Measurements from ENCODE around the gene SULT4A1. TPM values are rescaled to one million over a fixed set of nuclear protein-coding genes. Genes with fewer than 3 reads are reported as not detected.
A peak's percentile ranks its signal among the peaks of the same experiment; 100 is the strongest.

Gene SULT4A1
- total and polyA plus RNA-seq, 10 of the 15 experiments (the other 5 are each of a cell fraction or from before 2014, with no cell fraction given) = not detected

DNA sequence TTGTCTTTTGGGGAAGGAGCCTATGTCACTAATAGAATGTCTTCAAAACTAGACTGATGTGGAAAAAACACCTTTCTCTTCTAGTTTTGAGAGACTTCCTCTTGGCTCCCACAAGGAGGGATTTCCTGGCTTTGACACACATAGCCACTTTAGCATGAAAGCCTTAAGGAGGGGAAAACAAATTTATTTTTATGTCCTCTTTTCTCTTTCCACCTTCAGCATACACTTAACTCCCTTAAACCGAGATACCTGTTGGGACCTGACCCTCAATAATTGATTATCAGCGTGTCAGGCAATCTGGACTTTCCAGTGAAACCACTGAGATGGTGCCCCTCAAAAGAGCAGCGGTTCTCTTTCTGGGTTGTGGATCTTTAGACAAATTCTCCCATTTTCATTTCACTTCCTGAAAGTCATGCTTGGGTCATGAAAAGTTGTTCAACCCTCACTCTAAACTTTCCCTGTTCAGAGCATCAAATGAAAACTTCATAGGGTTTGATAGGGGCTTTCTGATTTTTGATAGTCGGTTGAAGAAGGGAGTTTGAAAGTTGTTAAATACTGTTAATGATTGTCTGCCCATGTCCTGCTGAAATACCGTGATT, 59.3 kb downstream of the SULT4A1 start (continued):
- TF ChIP-seq, protein P1, sequence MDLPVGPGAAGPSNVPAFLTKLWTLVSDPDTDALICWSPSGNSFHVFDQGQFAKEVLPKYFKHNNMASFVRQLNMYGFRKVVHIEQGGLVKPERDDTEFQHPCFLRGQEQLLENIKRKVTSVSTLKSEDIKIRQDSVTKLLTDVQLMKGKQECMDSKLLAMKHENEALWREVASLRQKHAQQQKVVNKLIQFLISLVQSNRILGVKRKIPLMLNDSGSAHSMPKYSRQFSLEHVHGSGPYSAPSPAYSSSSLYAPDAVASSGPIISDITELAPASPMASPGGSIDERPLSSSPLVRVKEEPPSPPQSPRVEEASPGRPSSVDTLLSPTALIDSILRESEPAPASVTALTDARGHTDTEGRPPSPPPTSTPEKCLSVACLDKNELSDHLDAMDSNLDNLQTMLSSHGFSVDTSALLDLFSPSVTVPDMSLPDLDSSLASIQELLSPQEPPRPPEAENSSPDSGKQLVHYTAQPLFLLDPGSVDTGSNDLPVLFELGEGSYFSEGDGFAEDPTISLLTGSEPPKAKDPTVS (IDR thresholded peaks at IDR 0.05; ENCODE audit: low read depth, low read length) = no peak
- TF ChIP-seq, protein P2, sequence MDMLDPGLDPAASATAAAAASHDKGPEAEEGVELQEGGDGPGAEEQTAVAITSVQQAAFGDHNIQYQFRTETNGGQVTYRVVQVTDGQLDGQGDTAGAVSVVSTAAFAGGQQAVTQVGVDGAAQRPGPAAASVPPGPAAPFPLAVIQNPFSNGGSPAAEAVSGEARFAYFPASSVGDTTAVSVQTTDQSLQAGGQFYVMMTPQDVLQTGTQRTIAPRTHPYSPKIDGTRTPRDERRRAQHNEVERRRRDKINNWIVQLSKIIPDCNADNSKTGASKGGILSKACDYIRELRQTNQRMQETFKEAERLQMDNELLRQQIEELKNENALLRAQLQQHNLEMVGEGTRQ (IDR thresholded peaks at IDR 0.05; ENCODE audit: borderline replicate concordance, low read depth, low read length) = no peak
- TF ChIP-seq TAF1 (IDR thresholded peaks at IDR 0.05; ENCODE audit: borderline replicate concordance, low read depth, low read length) (no peak), NFYB (IDR thresholded peaks at IDR 0.05; ENCODE audit: insufficient read depth, low read depth, low read length) (no peak), RFX5 (IDR thresholded peaks at IDR 0.05; ENCODE audit: low read depth, low read length) (no peak), IKZF1 (conservative IDR thresholded peaks at IDR 0.05) (peak; percentile 71), NFYA (IDR thresholded peaks at IDR 0.05; ENCODE audit: borderline replicate concordance, low read depth, low read length) (no peak), RUNX3 (IDR thresholded peaks at IDR 0.05; ENCODE audit: low read length) (peak; percentile 67), MYB (IDR thresholded peaks at IDR 0.05; ENCODE audit: borderline replicate concordance, low read depth, low read length) (no peak), NR2C1 (IDR thresholded peaks at IDR 0.05) (no peak), SP1 (IDR thresholded peaks at IDR 0.05; ENCODE audit: low read depth, low read length) (no peak), NR2F1 (conservative IDR thresholded peaks at IDR 0.05) (0 out of 2 replicates have a peak, but pooled peaks have one; percentile 18), HDAC6 (IDR thresholded peaks at IDR 0.05; ENCODE audit: unreplicated experiment) (no peak)
- TF ChIP-seq, protein P3, sequence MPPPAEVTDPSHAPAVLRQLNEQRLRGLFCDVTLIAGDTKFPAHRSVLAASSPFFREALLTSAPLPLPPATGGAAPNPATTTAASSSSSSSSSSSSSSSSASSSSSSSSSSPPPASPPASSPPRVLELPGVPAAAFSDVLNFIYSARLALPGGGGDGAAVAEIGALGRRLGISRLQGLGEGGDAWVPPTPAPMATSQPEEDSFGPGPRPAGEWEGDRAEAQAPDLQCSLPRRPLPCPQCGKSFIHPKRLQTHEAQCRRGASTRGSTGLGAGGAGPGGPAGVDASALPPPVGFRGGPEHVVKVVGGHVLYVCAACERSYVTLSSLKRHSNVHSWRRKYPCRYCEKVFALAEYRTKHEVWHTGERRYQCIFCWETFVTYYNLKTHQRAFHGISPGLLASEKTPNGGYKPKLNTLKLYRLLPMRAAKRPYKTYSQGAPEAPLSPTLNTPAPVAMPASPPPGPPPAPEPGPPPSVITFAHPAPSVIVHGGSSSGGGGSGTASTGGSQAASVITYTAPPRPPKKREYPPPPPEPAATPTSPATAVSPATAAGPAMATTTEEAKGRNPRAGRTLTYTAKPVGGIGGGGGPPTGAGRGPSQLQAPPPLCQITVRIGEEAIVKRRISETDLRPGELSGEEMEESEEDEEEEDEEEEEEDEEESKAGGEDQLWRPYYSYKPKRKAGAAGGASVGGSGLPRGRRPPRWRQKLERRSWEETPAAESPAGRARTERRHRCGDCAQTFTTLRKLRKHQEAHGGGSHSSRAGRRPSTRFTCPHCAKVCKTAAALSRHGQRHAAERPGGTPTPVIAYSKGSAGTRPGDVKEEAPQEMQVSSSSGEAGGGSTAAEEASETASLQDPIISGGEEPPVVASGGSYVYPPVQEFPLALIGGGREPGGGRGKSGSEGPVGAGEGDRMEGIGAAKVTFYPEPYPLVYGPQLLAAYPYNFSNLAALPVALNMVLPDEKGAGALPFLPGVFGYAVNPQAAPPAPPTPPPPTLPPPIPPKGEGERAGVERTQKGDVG (CRISPR knock-in tag; IDR thresholded peaks at IDR 0.05) = no peak
- TF ChIP-seq, protein P4, sequence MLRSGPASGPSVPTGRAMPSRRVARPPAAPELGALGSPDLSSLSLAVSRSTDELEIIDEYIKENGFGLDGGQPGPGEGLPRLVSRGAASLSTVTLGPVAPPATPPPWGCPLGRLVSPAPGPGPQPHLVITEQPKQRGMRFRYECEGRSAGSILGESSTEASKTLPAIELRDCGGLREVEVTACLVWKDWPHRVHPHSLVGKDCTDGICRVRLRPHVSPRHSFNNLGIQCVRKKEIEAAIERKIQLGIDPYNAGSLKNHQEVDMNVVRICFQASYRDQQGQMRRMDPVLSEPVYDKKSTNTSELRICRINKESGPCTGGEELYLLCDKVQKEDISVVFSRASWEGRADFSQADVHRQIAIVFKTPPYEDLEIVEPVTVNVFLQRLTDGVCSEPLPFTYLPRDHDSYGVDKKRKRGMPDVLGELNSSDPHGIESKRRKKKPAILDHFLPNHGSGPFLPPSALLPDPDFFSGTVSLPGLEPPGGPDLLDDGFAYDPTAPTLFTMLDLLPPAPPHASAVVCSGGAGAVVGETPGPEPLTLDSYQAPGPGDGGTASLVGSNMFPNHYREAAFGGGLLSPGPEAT (IDR thresholded peaks at IDR 0.05; ENCODE audit: low read depth) = peak; percentile 74; the same call in 1 of the 2 replicates
- TF ChIP-seq, protein P5, sequence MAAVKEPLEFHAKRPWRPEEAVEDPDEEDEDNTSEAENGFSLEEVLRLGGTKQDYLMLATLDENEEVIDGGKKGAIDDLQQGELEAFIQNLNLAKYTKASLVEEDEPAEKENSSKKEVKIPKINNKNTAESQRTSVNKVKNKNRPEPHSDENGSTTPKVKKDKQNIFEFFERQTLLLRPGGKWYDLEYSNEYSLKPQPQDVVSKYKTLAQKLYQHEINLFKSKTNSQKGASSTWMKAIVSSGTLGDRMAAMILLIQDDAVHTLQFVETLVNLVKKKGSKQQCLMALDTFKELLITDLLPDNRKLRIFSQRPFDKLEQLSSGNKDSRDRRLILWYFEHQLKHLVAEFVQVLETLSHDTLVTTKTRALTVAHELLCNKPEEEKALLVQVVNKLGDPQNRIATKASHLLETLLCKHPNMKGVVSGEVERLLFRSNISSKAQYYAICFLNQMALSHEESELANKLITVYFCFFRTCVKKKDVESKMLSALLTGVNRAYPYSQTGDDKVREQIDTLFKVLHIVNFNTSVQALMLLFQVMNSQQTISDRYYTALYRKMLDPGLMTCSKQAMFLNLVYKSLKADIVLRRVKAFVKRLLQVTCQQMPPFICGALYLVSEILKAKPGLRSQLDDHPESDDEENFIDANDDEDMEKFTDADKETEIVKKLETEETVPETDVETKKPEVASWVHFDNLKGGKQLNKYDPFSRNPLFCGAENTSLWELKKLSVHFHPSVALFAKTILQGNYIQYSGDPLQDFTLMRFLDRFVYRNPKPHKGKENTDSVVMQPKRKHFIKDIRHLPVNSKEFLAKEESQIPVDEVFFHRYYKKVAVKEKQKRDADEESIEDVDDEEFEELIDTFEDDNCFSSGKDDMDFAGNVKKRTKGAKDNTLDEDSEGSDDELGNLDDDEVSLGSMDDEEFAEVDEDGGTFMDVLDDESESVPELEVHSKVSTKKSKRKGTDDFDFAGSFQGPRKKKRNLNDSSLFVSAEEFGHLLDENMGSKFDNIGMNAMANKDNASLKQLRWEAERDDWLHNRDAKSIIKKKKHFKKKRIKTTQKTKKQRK (IDR thresholded peaks at IDR 0.05; ENCODE audit: low read depth, low read length) = no peak
- TF ChIP-seq, protein P6, sequence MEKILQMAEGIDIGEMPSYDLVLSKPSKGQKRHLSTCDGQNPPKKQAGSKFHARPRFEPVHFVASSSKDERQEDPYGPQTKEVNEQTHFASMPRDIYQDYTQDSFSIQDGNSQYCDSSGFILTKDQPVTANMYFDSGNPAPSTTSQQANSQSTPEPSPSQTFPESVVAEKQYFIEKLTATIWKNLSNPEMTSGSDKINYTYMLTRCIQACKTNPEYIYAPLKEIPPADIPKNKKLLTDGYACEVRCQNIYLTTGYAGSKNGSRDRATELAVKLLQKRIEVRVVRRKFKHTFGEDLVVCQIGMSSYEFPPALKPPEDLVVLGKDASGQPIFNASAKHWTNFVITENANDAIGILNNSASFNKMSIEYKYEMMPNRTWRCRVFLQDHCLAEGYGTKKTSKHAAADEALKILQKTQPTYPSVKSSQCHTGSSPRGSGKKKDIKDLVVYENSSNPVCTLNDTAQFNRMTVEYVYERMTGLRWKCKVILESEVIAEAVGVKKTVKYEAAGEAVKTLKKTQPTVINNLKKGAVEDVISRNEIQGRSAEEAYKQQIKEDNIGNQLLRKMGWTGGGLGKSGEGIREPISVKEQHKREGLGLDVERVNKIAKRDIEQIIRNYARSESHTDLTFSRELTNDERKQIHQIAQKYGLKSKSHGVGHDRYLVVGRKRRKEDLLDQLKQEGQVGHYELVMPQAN (conservative IDR thresholded peaks at IDR 0.05) = no peak

Measured in GM12878 (cell line).